LNCAP (cell line): ENCODE measurements around the gene ING4.

Source experiments
- CTCF ChIP-seq: fragments of 450-650 bp; IDR thresholded peaks from 2 replicates; pipeline ENCODE4 v1.5.1; 2017; ENCODE audit warnings: mild to moderate bottlenecking

ING4 gene

GRCh38 chr12:6647083-6647604, 15.8 kb downstream of the ING4 start, which contains the start of gene ACRBP:
Gene ACRBP, minus strand, starts transcription at chr12:6647432. Its CDS starts 66 bp downstream, at chr12:6647366.
- no peak for TF ChIP-seq CTCF

- TF ChIP-seq CTCF: no peak
Observed at GRCh38 chr12:6646276-6647082, 16.4 kb downstream of the ING4 start.

- TF ChIP-seq CTCF: no peak
Observed at GRCh38 chr12:6644903-6645302, 18.0 kb downstream of the ING4 start.

GRCh38 chr12:6644257-6644596, 18.7 kb downstream of the ING4 start:
- TF ChIP-seq CTCF: no peak

- TF ChIP-seq CTCF: no peak
Observed at GRCh38 chr12:6643569-6644256, 19.2 kb downstream of the ING4 start.

- no peak for TF ChIP-seq CTCF
Observed at GRCh38 chr12:6641131-6641530, 21.8 kb downstream of the ING4 start.

GRCh38 chr12:6640497-6640896, 22.4 kb downstream of the ING4 start:
- TF ChIP-seq CTCF: no peak
